Endothelial cell (in vitro differentiated cells): Measurements from ENCODE around the gene STK4. TPM values are rescaled to one million over a fixed set of nuclear protein-coding genes. Genes with fewer than 3 reads are reported as not detected.

Experiments
- DNase-seq: peaks from one replicate; pipeline ENCODE4 v3.0.0; 2021; ENCODE audit warnings: low spot score
- H3K27ac Mint-ChIP-seq: one replicate; pipeline ENCODE4 v1.8.0; 2021; ENCODE audit warnings: mixed read lengths, inconsistent platforms; ENCODE audit not compliant: unreplicated experiment
- H3K27me3 Mint-ChIP-seq: one replicate; pipeline ENCODE4 v1.8.0; 2021; ENCODE audit warnings: mild to moderate bottlenecking, moderate library complexity, mixed read lengths, inconsistent platforms; ENCODE audit not compliant: unreplicated experiment
- H3K36me3 Mint-ChIP-seq: one replicate; pipeline ENCODE4 v1.8.0; 2021; ENCODE audit warnings: mild to moderate bottlenecking, low read depth, mixed read lengths, inconsistent platforms; ENCODE audit not compliant: unreplicated experiment
- H3K4me1 Mint-ChIP-seq: one replicate; pipeline ENCODE4 v1.8.0; 2021; ENCODE audit warnings: mild to moderate bottlenecking, mixed read lengths, inconsistent platforms; ENCODE audit not compliant: unreplicated experiment
- H3K4me3 Mint-ChIP-seq: one replicate; pipeline ENCODE4 v1.8.0; 2021; ENCODE audit warnings: mild to moderate bottlenecking, mixed read lengths, inconsistent platforms; ENCODE audit not compliant: unreplicated experiment
- H3K9me3 Mint-ChIP-seq: one replicate; pipeline ENCODE4 v1.8.0; 2021; ENCODE audit warnings: mixed read lengths, inconsistent platforms; ENCODE audit not compliant: unreplicated experiment
- CTCF ChIP-seq: fragments of 200-600 bp; sonication (generic); IDR thresholded peaks from one replicate; pipeline ENCODE4 v1.5.0; 2021; ENCODE audit warnings: antibody characterized with exemption; ENCODE audit not compliant: unreplicated experiment
- total RNA-seq: library from RNA; stranded (reverse); fragmentation: NEBNext Ultra II Directional; extraction: Animal tissue kit (Norgen Biotek cat#: 25700); gene quantifications from one replicate; pipeline ENCODE4 v1.2.1, GENCODE V29; 2021; ENCODE audit not compliant: unreplicated experiment

The STK4 gene
- total RNA-seq, 1 donor from 2014 or later: 34.1 TPM

GRCh38 chr20:45101333-45101850 lies 135.1 kb downstream of the STK4 start:
- Mint-ChIP-seq H3K4me3 (no peak overlapping the region), H3K27me3 (peaks cover 19% of the 10 kb centered on the region), H3K27ac (no peak overlapping the region), H3K9me3 (no peaks in the 10 kb centered on the region), H3K4me1 (peaks cover 3% of the 10 kb centered on the region), H3K36me3 (no peaks in the 10 kb centered on the region)
- TF ChIP-seq CTCF: no peak
- DNase-seq: no peak

- peaks cover 16% of the 10 kb centered on the region for H3K27me3 Mint-ChIP-seq
- H3K9me3 Mint-ChIP-seq: no peaks in the 10 kb centered on the region
- H3K36me3 Mint-ChIP-seq: no peaks in the 10 kb centered on the region
- no peaks in the 10 kb centered on the region for H3K4me1 Mint-ChIP-seq
- no peak overlapping the region for H3K27ac Mint-ChIP-seq
- no peak for DNase-seq
- no peak overlapping the region for H3K4me3 Mint-ChIP-seq
- TF ChIP-seq CTCF: no peak
Measured at GRCh38 chr20:45103072-45103471, 136.8 kb downstream of the STK4 start.

- Mint-ChIP-seq H3K27ac (no peak overlapping the region), H3K9me3 (no peaks in the 10 kb centered on the region), H3K4me3 (no peak overlapping the region), H3K4me1 (no peaks in the 10 kb centered on the region), H3K27me3 (peaks cover 12% of the 10 kb centered on the region), H3K36me3 (no peaks in the 10 kb centered on the region)
- DNase-seq: no peak
- no peak for TF ChIP-seq CTCF
Measured at GRCh38 chr20:45104786-45105185, 138.5 kb downstream of the STK4 start.

GRCh38 chr20:45105317-45105716 lies 139.0 kb downstream of the STK4 start:
- DNase-seq: no peak
- H3K36me3 Mint-ChIP-seq: no peaks in the 10 kb centered on the region
- no peak for TF ChIP-seq CTCF
- H3K4me3 Mint-ChIP-seq: no peak overlapping the region
- no peak overlapping the region for H3K27ac Mint-ChIP-seq
- H3K9me3 Mint-ChIP-seq: no peaks in the 10 kb centered on the region
- no peaks in the 10 kb centered on the region for H3K4me1 Mint-ChIP-seq
- peaks cover 11% of the 10 kb centered on the region for H3K27me3 Mint-ChIP-seq

GRCh38 chr20:45109634-45110033 lies 143.3 kb downstream of the STK4 start:
- no peak for TF ChIP-seq CTCF
- Mint-ChIP-seq H3K27ac (no peak overlapping the region), H3K36me3 (no peaks in the 10 kb centered on the region), H3K9me3 (no peaks in the 10 kb centered on the region), H3K4me3 (no peak overlapping the region), H3K4me1 (peaks cover 2% of the 10 kb centered on the region), H3K27me3 (peaks cover 8% of the 10 kb centered on the region)
- no peak for DNase-seq
